ENCODE measurements around the gene LRRC38.
"Not testable (repeated sequence)": the region's sequence is repeated elsewhere in the genome, so short reads cannot be mapped to it uniquely, and the experiment has no call there.

The LRRC38 gene

DNA sequence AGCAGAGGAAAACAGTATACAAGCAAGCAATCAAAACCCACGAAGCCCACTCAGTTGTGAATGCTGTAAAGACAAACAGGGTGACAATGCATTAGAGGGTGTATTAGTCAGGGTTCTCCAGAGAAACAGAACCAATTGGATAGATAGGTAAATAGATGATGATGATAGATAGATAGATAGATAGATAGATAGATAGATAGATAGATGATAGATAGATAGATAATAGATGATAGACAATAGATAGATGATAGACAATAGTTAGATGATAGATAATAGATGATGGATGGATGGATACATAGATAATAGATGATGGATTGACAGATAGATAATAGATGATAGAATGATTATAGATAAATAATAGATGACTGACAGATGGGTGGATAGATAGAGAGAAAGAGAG is 48.3 kb downstream of the LRRC38 start:
- peaks cover 4 to 8% of the 10 kb centered on the region in 2 donors for H3K27me3 ChIP-seq (ENCODE audit: control insufficient read depth in 1 of 2, insufficient read depth in 2 of 2, low read length in 2 of 2)
- H3K4me1 ChIP-seq (ENCODE audit: control insufficient read depth, insufficient read depth, low read length) = no peaks in the 10 kb centered on the region
- H3K9ac ChIP-seq (ENCODE audit: low read length in 2 of 2) = no peak overlapping the region
- no peak overlapping the region for H3K27ac ChIP-seq (ENCODE audit: low read length)
- no peaks in the 10 kb centered on the region for H3K9me3 ChIP-seq (ENCODE audit: control insufficient read depth in 2 of 2, low read length in 2 of 2)
- no peaks in the 10 kb centered on the region for H3K36me3 ChIP-seq (ENCODE audit: control insufficient read depth in 2 of 2, insufficient read depth in 2 of 2, low read length in 2 of 2)
- no peak overlapping the region for H3K4me3 ChIP-seq (ENCODE audit: low read length in 2 of 2)

- H3K4me1 ChIP-seq (ENCODE audit: control insufficient read depth, insufficient read depth, low read length) = no peaks in the 10 kb centered on the region
- no peak overlapping the region for H3K27ac ChIP-seq (ENCODE audit: low read length)
- H3K36me3 ChIP-seq (ENCODE audit: control insufficient read depth in 2 of 2, insufficient read depth in 2 of 2, low read length in 2 of 2) = no peaks in the 10 kb centered on the region
- no peak overlapping the region for H3K4me3 ChIP-seq (ENCODE audit: low read length in 2 of 2)
- H3K9ac ChIP-seq (ENCODE audit: low read length in 2 of 2) = no peak overlapping the region
- no peaks in the 10 kb centered on the region for H3K9me3 ChIP-seq (ENCODE audit: control insufficient read depth in 2 of 2, low read length in 2 of 2)
- peaks cover 4 to 8% of the 10 kb centered on the region in 2 donors for H3K27me3 ChIP-seq (ENCODE audit: control insufficient read depth in 1 of 2, insufficient read depth in 2 of 2, low read length in 2 of 2)
These were observed 51.1 kb downstream of the LRRC38 start for GRCh38 chr1:13462682-13463081.

DNA sequence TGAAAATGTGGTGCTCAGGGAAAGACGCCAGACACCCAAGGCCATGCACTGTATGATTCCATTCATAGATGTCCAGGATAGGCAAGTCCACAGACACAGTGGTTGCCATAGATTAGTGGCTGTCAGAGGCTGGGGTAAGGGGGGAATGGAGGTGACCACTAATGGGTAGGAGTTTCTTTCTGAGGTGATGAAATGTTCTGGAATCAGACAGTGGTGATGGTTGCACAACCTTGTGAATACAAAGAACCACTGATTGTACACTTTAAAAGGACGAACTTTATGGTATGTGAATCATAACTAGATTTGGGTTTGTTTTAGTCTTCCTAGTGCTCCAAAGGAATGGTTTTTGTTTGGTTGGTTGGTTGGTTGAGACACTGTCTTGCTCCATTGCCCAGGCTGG is 51.8 kb downstream of the LRRC38 start:
- Histone ChIP-seq H3K27ac (ENCODE audit: low read length) (no peak overlapping the region), H3K27me3 (ENCODE audit: control insufficient read depth in 1 of 2, insufficient read depth in 2 of 2, low read length in 2 of 2) (peaks cover 4 to 10% of the 10 kb centered on the region in 2 donors), H3K4me1 (ENCODE audit: control insufficient read depth, insufficient read depth, low read length) (no peaks in the 10 kb centered on the region), H3K9ac (ENCODE audit: low read length in 2 of 2) (no peak overlapping the region), H3K4me3 (ENCODE audit: low read length in 2 of 2) (no peak overlapping the region), H3K36me3 (ENCODE audit: control insufficient read depth in 2 of 2, insufficient read depth in 2 of 2, low read length in 2 of 2) (no peaks in the 10 kb centered on the region), H3K9me3 (ENCODE audit: control insufficient read depth in 2 of 2, low read length in 2 of 2) (no peaks in the 10 kb centered on the region)

DNA sequence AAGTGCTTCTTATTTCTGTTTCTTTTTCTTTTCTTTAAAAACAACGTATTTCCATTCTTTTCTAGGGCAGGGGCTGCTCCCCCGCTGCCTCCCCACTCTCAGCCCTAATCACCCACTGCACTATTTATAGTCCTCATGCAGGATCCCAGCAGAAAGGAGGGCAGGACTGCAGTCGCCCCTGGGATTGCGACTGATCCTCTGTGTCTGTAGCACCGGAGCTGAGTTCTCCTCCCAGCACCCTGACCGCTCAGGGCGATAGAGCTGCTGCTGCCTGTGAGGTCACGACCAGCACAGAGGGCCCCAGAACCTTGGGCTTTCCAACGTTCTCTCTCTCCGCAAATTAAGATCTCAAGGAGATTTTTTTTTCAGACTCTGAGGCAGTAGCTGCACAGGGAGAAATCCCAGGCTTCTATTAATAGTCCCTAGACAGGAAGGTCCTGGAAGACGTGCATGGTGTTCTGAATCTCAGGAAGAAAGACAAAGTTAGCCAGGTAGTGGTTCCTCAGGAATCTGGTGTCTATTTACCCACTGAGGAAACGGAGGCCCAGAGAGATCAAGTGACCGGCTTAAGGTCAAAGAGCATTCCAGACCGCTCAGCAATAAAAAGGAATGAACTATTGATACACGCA is 56.8 kb downstream of the LRRC38 start:
- no peaks in the 10 kb centered on the region for H3K36me3 ChIP-seq (ENCODE audit: control insufficient read depth in 2 of 2, insufficient read depth in 2 of 2, low read length in 2 of 2)
- H3K9me3 ChIP-seq (ENCODE audit: control insufficient read depth in 2 of 2, low read length in 2 of 2) = no peaks in the 10 kb centered on the region
- no peak overlapping the region for H3K27ac ChIP-seq (ENCODE audit: low read length)
- H3K4me3 ChIP-seq (ENCODE audit: low read length in 2 of 2) = no peak overlapping the region
- H3K9ac ChIP-seq (ENCODE audit: low read length in 2 of 2) = no peak overlapping the region
- peaks cover 9 to 10% of the 10 kb centered on the region in 2 donors for H3K27me3 ChIP-seq (ENCODE audit: control insufficient read depth in 1 of 2, insufficient read depth in 2 of 2, low read length in 2 of 2)
- no peaks in the 10 kb centered on the region for H3K4me1 ChIP-seq (ENCODE audit: control insufficient read depth, insufficient read depth, low read length)

- Histone ChIP-seq H3K27ac (ENCODE audit: low read length) (no peak overlapping the region), H3K27me3 (ENCODE audit: control insufficient read depth in 1 of 2, insufficient read depth in 2 of 2, low read length in 2 of 2) (peaks cover 5% of the 10 kb centered on the region in 2 donors), H3K4me1 (ENCODE audit: control insufficient read depth, insufficient read depth, low read length) (no peaks in the 10 kb centered on the region), H3K4me3 (ENCODE audit: low read length in 2 of 2) (no peak overlapping the region), H3K9ac (ENCODE audit: low read length in 2 of 2) (no peak overlapping the region), H3K36me3 (ENCODE audit: control insufficient read depth in 2 of 2, insufficient read depth in 2 of 2, low read length in 2 of 2) (no peaks in the 10 kb centered on the region), H3K9me3 (ENCODE audit: control insufficient read depth in 2 of 2, low read length in 2 of 2) (no peaks in the 10 kb centered on the region)
These were observed 62.3 kb downstream of the LRRC38 start for GRCh38 chr1:13451399-13451965.

GRCh38 chr1:13450204-13450603 is 63.6 kb downstream of the LRRC38 start:
- no peaks in the 10 kb centered on the region for H3K4me1 ChIP-seq (ENCODE audit: control insufficient read depth, insufficient read depth, low read length)
- H3K27me3 ChIP-seq (ENCODE audit: control insufficient read depth in 1 of 2, insufficient read depth in 2 of 2, low read length in 2 of 2) = peaks cover 0 to 3% of the 10 kb centered on the region in 2 donors
- no peak overlapping the region for H3K9ac ChIP-seq (ENCODE audit: low read length in 2 of 2)
- H3K9me3 ChIP-seq (ENCODE audit: control insufficient read depth in 2 of 2, low read length in 2 of 2) = no peaks in the 10 kb centered on the region
- no peaks in the 10 kb centered on the region for H3K36me3 ChIP-seq (ENCODE audit: control insufficient read depth in 2 of 2, insufficient read depth in 2 of 2, low read length in 2 of 2)
- no peak overlapping the region for H3K27ac ChIP-seq (ENCODE audit: low read length)
- no peak overlapping the region for H3K4me3 ChIP-seq (ENCODE audit: low read length in 2 of 2)

GRCh38 chr1:13443335-13443979 is 70.3 kb downstream of the LRRC38 start:
- no peak overlapping the region for H3K9ac ChIP-seq (ENCODE audit: low read length in 2 of 2)
- no peak overlapping the region for H3K27ac ChIP-seq (ENCODE audit: low read length)
- H3K36me3 ChIP-seq (ENCODE audit: control insufficient read depth in 2 of 2, insufficient read depth in 2 of 2, low read length in 2 of 2) = no peaks in the 10 kb centered on the region
- H3K9me3 ChIP-seq (ENCODE audit: control insufficient read depth in 2 of 2, low read length in 2 of 2) = no peaks in the 10 kb centered on the region
- H3K27me3 ChIP-seq (ENCODE audit: control insufficient read depth in 1 of 2, insufficient read depth in 2 of 2, low read length in 2 of 2) = no peaks in the 10 kb centered on the region
- H3K4me1 ChIP-seq (ENCODE audit: control insufficient read depth, insufficient read depth, low read length) = no peaks in the 10 kb centered on the region
- no peak overlapping the region for H3K4me3 ChIP-seq (ENCODE audit: low read length in 2 of 2)

DNA sequence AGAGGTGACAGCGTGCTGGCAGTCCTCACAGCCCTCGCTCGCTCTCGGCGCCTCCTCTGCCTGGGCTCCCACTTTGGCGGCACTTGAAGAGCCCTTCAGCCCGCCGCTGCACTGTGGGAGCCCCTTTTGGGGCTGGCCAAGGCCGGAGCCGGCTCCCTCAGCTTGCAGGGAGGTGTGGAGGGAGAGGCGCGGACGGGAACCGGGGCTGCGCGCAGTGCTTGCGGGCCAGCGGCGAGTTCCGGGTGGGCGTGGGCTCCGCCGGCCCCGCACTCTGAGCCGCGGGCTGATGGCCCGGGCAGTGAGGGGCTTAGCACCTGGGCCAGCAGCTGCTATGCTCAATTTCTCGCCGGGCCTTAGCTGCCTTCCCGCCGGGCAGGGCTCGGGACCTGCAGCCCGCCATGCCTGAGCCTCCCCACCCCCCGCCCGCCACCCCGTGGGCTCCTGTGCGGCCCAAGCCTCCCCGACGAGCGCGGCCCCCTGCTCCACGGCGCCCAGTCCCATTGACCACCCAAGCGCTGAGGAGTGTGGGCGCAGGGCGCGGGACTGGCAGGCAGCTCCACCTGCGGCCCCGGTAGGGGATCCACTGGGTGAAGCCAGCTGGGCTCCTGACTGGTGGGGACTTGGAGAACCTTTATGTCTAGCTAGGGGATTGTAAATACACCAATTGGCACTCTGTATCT is 74.6 kb downstream of the LRRC38 start:
- H3K27ac ChIP-seq (ENCODE audit: low read length); H3K9ac ChIP-seq (ENCODE audit: low read length in 2 of 2); H3K4me3 ChIP-seq (ENCODE audit: low read length in 2 of 2): not testable (repeated sequence)

GRCh38 chr1:13435458-13435857 is 78.3 kb downstream of the LRRC38 start:
- Histone ChIP-seq H3K4me1 (ENCODE audit: control insufficient read depth, insufficient read depth, low read length) (no peaks in the 10 kb centered on the region), H3K9me3 (ENCODE audit: control insufficient read depth in 2 of 2, low read length in 2 of 2) (no peaks in the 10 kb centered on the region)

More for the DNA sequence above, 74.6 kb downstream of the LRRC38 start:
- H3K27me3 ChIP-seq (ENCODE audit: control insufficient read depth in 1 of 2, insufficient read depth in 2 of 2, low read length in 2 of 2); H3K36me3 ChIP-seq (ENCODE audit: control insufficient read depth in 2 of 2, insufficient read depth in 2 of 2, low read length in 2 of 2); H3K9me3 ChIP-seq (ENCODE audit: control insufficient read depth in 2 of 2, low read length in 2 of 2); H3K4me1 ChIP-seq (ENCODE audit: control insufficient read depth, insufficient read depth, low read length): not testable (repeated sequence)

GRCh38 chr1:13433694-13434358 is 80.0 kb downstream of the LRRC38 start:
- H3K27ac ChIP-seq (ENCODE audit: low read length); H3K4me3 ChIP-seq (ENCODE audit: low read length in 2 of 2); H3K4me1 ChIP-seq (ENCODE audit: control insufficient read depth, insufficient read depth, low read length); H3K36me3 ChIP-seq (ENCODE audit: control insufficient read depth in 2 of 2, insufficient read depth in 2 of 2, low read length in 2 of 2); H3K9me3 ChIP-seq (ENCODE audit: control insufficient read depth in 2 of 2, low read length in 2 of 2); H3K9ac ChIP-seq (ENCODE audit: low read length in 2 of 2); H3K27me3 ChIP-seq (ENCODE audit: control insufficient read depth in 1 of 2, insufficient read depth in 2 of 2, low read length in 2 of 2): not testable (repeated sequence)

More at GRCh38 chr1:13435458-13435857, 78.3 kb downstream of the LRRC38 start:
- Histone ChIP-seq H3K27me3 (ENCODE audit: control insufficient read depth in 1 of 2, insufficient read depth in 2 of 2, low read length in 2 of 2) (peaks cover 3 to 4% of the 10 kb centered on the region in 2 donors), H3K27ac (ENCODE audit: low read length) (no peak overlapping the region), H3K4me3 (ENCODE audit: low read length in 2 of 2) (no peak overlapping the region), H3K9ac (ENCODE audit: low read length in 2 of 2) (no peak overlapping the region), H3K36me3 (ENCODE audit: control insufficient read depth in 2 of 2, insufficient read depth in 2 of 2, low read length in 2 of 2) (no peaks in the 10 kb centered on the region)
